H1 (cell line): Measurements from ENCODE around the gene PPME1. TPM values are rescaled to one million over a fixed set of nuclear protein-coding genes. Genes with fewer than 3 reads are reported as not detected.

Source experiments
- CTCF ChIA-PET: fragments of 300-600 bp; sonication (Branson Sonifier 250); formaldehyde crosslinking; loops from one replicate; lab custom pipeline; 2021; ENCODE audit not compliant: partially characterized antibody; lab: Charles Lee
- POLR2A ChIA-PET: fragments of 300-600 bp; sonication (Branson Sonifier 250); formaldehyde crosslinking; loops from one replicate; lab custom pipeline; 2021; ENCODE audit warnings: inconsistent platforms; ENCODE audit not compliant: partially characterized antibody; lab: Charles Lee
- DNase-seq, 2 experiments: peaks; one replicate each; pipeline versions ENCODE4 v3.0.0 to v3.0.0-alpha.2; 2010 to 2022; ENCODE audit warnings: low spot score in 2 of 2, low read depth in 1 of 2, mixed read lengths in 1 of 2
- FAIRE-seq: peaks from 2 replicates; lab custom pipeline; 2011; peaks lifted over from hg19 to GRCh38; lab: Jason Lieb, UNC
- H2AFZ ChIP-seq: 2 replicates; pipeline ENCODE4 v1.8.1; 2012; ENCODE audit warnings: low read length, inconsistent platforms
- H2AK5ac ChIP-seq: 2 replicates; pipeline ENCODE4 v1.6.1; 2013; ENCODE audit warnings: low read depth, low read length
- H2BK120ac ChIP-seq: replicated peaks from 2 replicates; pipeline ENCODE3; 2013; ENCODE audit warnings: low read depth, low read length, inconsistent platforms
- H2BK12ac ChIP-seq: 2 replicates; pipeline ENCODE4 v1.6.1; 2013; ENCODE audit warnings: low read depth, low read length
- H2BK15ac ChIP-seq: 2 replicates; pipeline ENCODE4 v1.6.1; 2013; ENCODE audit warnings: low read length
- H2BK20ac ChIP-seq: 2 replicates; pipeline ENCODE4 v1.6.1; 2013; ENCODE audit warnings: low read length
- H2BK5ac ChIP-seq: 2 replicates; pipeline ENCODE4 v1.6.1; 2013; ENCODE audit warnings: low read depth, low read length
- H3K14ac ChIP-seq: 2 replicates; pipeline ENCODE4 v1.6.1; 2013; ENCODE audit warnings: inconsistent platforms; ENCODE audit not compliant: insufficient read length
- H3K18ac ChIP-seq: 2 replicates; pipeline ENCODE4 v1.6.1; 2013; ENCODE audit warnings: low read length; ENCODE audit errors: extremely low read depth
- H3K23ac ChIP-seq: 2 replicates; pipeline ENCODE4 v1.6.1; 2013; ENCODE audit warnings: inconsistent platforms; ENCODE audit not compliant: insufficient read length
- H3K23me2 ChIP-seq: 2 replicates; pipeline ENCODE4 v1.6.1; 2013; ENCODE audit warnings: low read depth, low read length
- H3K27ac ChIP-seq: 2 replicates; pipeline ENCODE4 v1.6.1; 2011; ENCODE audit warnings: low read depth, low read length, inconsistent platforms
- H3K27me3 ChIP-seq, 4 experiments: replicated peaks in 1 of 4; 1 replicate in 1 of 4; 2 replicates in 3 of 4; pipeline versions ENCODE4 v1.6.1 to v1.8.1; 2011 to 2013; ENCODE audit warnings: low read length in 3 of 4, mild to moderate bottlenecking in 3 of 4, inconsistent platforms in 2 of 4, mixed read lengths in 2 of 4, moderate library complexity in 1 of 4; ENCODE audit not compliant: control insufficient read depth in 3 of 4, insufficient read depth in 3 of 4; ENCODE audit errors: extremely low read depth in 1 of 4
- H3K36me3 ChIP-seq, 4 experiments: 2 replicates each; pipeline versions ENCODE4 v1.6.1 to v1.8.1; 2011 to 2013; ENCODE audit warnings: mild to moderate bottlenecking in 4 of 4, low read length in 3 of 4, moderate library complexity in 2 of 4, control low read depth in 1 of 4, inconsistent platforms in 1 of 4; ENCODE audit not compliant: insufficient read depth in 4 of 4, control insufficient read depth in 2 of 4
- H3K4ac ChIP-seq: replicated peaks from 2 replicates; pipeline ENCODE3; 2013; ENCODE audit warnings: low read length, low read depth, mixed read lengths, inconsistent platforms; ENCODE audit not compliant: insufficient read length
- H3K4me1 ChIP-seq, 4 experiments: replicated peaks in 1 of 4; 1 replicate in 1 of 4; 2 replicates in 3 of 4; pipeline versions ENCODE4 v1.6.1 to v1.8.1; 2011 to 2013; ENCODE audit warnings: low read length in 3 of 4, inconsistent platforms in 2 of 4, mixed read lengths in 1 of 4; ENCODE audit not compliant: insufficient read depth in 4 of 4, control insufficient read depth in 3 of 4
- H3K4me2 ChIP-seq, 2 experiments: 2 replicates each; pipeline versions ENCODE4 v1.6.1 to v1.8.1; 2011 to 2013; ENCODE audit warnings: low read depth in 2 of 2, low read length in 2 of 2, control low read depth in 1 of 2, inconsistent platforms in 1 of 2, mild to moderate bottlenecking in 1 of 2; ENCODE audit not compliant: insufficient read depth in 1 of 2
- H3K4me3 ChIP-seq, 4 experiments: fragments of 200-600, 300-600 bp in 1 of 4; sonication (generic), shearing (Covaris generic), sonication (Bioruptor Twin) in 1 of 4; 2 replicates each; pipeline versions ENCODE4 v1.5.1 to v1.8.1; 2011 to 2016; ENCODE audit warnings: low read length in 4 of 4, low read depth in 3 of 4, control low read depth in 2 of 4, inconsistent platforms in 2 of 4, mild to moderate bottlenecking in 2 of 4, mixed read lengths in 1 of 4, moderate library complexity in 1 of 4; ENCODE audit not compliant: insufficient read depth in 2 of 4; ENCODE audit errors: extremely low read depth in 1 of 4
- H3K56ac ChIP-seq: replicated peaks from 2 replicates; pipeline ENCODE3; 2013; ENCODE audit warnings: low read depth, mild to moderate bottlenecking, mixed read lengths, low read length, inconsistent platforms; ENCODE audit not compliant: insufficient read length
- H3K79me1 ChIP-seq: 2 replicates; pipeline ENCODE4 v1.6.1; 2013; ENCODE audit warnings: low read depth, low read length, control low read depth
- H3K79me2 ChIP-seq, 2 experiments: 2 replicates each; pipeline versions ENCODE4 v1.6.1 to v1.8.1; 2012 to 2013; ENCODE audit warnings: low read length in 2 of 2, mild to moderate bottlenecking in 2 of 2, inconsistent platforms in 1 of 2; ENCODE audit not compliant: insufficient read depth in 2 of 2, control insufficient read depth in 1 of 2
- H3K9ac ChIP-seq, 4 experiments: replicated peaks in 1 of 4; 1 replicate in 1 of 4; 2 replicates in 3 of 4; pipeline versions ENCODE4 v1.6.1 to v1.8.1; 2011 to 2013; ENCODE audit warnings: low read depth in 3 of 4, low read length in 3 of 4, control low read depth in 2 of 4, mild to moderate bottlenecking in 2 of 4, moderate library complexity in 2 of 4, inconsistent platforms in 1 of 4; ENCODE audit errors: extremely low read depth in 1 of 4
- H3K9me3 ChIP-seq, 2 experiments: 2 replicates each; pipeline versions ENCODE4 v1.6.1 to v1.8.1; 2012 to 2013; ENCODE audit warnings: mild to moderate bottlenecking in 2 of 2, moderate library complexity in 2 of 2, control low read depth in 1 of 2, inconsistent platforms in 1 of 2, low read depth in 1 of 2, low read length in 1 of 2, mixed read lengths in 1 of 2; ENCODE audit not compliant: insufficient read depth in 2 of 2
- H4K20me1 ChIP-seq, 2 experiments: replicated peaks in 1 of 2; 2 replicates each; pipeline versions ENCODE3 to v1.8.1; 2011 to 2013; ENCODE audit warnings: inconsistent platforms in 2 of 2, low read length in 2 of 2, mild to moderate bottlenecking in 1 of 2; ENCODE audit not compliant: insufficient read depth in 2 of 2, control insufficient read depth in 1 of 2
- H4K5ac ChIP-seq: 2 replicates; pipeline ENCODE4 v1.6.1; 2013; ENCODE audit warnings: low read length, low read depth, mixed read lengths, inconsistent platforms; ENCODE audit not compliant: insufficient read length
- H4K8ac ChIP-seq: 2 replicates; pipeline ENCODE4 v1.8.0; 2013; ENCODE audit warnings: mild to moderate bottlenecking, moderate library complexity, low read length, inconsistent platforms; ENCODE audit not compliant: insufficient read depth; ENCODE audit errors: extremely low read depth
- H4K91ac ChIP-seq: replicated peaks from 2 replicates; pipeline ENCODE3; 2013; ENCODE audit warnings: low read length, mixed read lengths, inconsistent platforms; ENCODE audit not compliant: insufficient read length
- BRCA1 ChIP-seq: IDR thresholded peaks from 2 replicates; pipeline ENCODE4 v1.6.1; 2012; ENCODE audit warnings: low read depth, low read length, improper control_type of control experiment
- CBX5 ChIP-seq: fragments of 300-800, 300-1000 bp; sonication (generic); IDR thresholded peaks from 2 replicates; pipeline ENCODE4 v1.7.1; 2016; ENCODE audit warnings: antibody characterized with exemption, low read length, low read depth
- CHD2 ChIP-seq: IDR thresholded peaks from 2 replicates; pipeline ENCODE4 v1.6.1; 2012; ENCODE audit warnings: low read length, improper control_type of control experiment
- EGR1 ChIP-seq: IDR thresholded peaks from 2 replicates; pipeline ENCODE4 v1.6.1; 2011; ENCODE audit warnings: low read depth, low read length, borderline replicate concordance
- EP300 ChIP-seq, 2 experiments: IDR thresholded peaks; 1 replicate in 1 of 2; 2 replicates in 1 of 2; pipeline ENCODE4 v1.6.1; 2011 to 2012; ENCODE audit warnings: low read depth in 2 of 2, low read length in 2 of 2, mild to moderate bottlenecking in 2 of 2, borderline replicate concordance in 1 of 2, inconsistent platforms in 1 of 2, moderate library complexity in 1 of 2
- NANOG ChIP-seq: IDR thresholded peaks from 2 replicates; pipeline ENCODE4 v1.6.1; 2011; ENCODE audit warnings: low read length, low read depth, mild to moderate bottlenecking, inconsistent platforms; ENCODE audit not compliant: insufficient read depth, poor library complexity, severe bottlenecking
- PHF8 ChIP-seq: fragments of 200-600 bp; sonication (generic); conservative IDR thresholded peaks from 2 replicates; pipeline ENCODE4 v1.7.1; 2012; ENCODE audit warnings: low read depth, mild to moderate bottlenecking, inconsistent platforms, low read length, moderate library complexity
- POU5F1 ChIP-seq: IDR thresholded peaks from 2 replicates; pipeline ENCODE4 v1.6.1; 2011; ENCODE audit warnings: low read depth, mild to moderate bottlenecking, low read length, moderate library complexity
- YY1 ChIP-seq: IDR thresholded peaks from 2 replicates; pipeline ENCODE4 v1.6.1; 2011; ENCODE audit warnings: low read depth, mild to moderate bottlenecking, low read length
- WGBS, 2 experiments: shearing (Covaris generic) in 1 of 2; methylation state at CpG; one replicate each; pipeline versions ENCODE4 v1.1.6 to v1.1.7; 2013 to 2015; ENCODE audit warnings: low lambda C conversion rate in 2 of 2, mixed read lengths in 2 of 2, inconsistent platforms in 1 of 2, low coverage in 1 of 2, missing lambda C conversion rate in 1 of 2; ENCODE audit not compliant: insufficient replicate concordance in 2 of 2, insufficient coverage in 1 of 2, insufficient read length in 1 of 2; ENCODE audit errors: extremely low coverage in 1 of 2, missing lambda C conversion rate in 1 of 2; 5-methylcytosine and 5-hydroxymethylcytosine counted together
- polyA plus RNA-seq, 7 experiments: library from polyadenylated mRNA; depleted of rRNA in 3 of 7; stranded (reverse) in 5 of 7; unstranded in 2 of 7; fragments of >200 nt in 5 of 7; fragments of 200-250 nt in 2 of 7; gene quantifications; 1 replicate in 5 of 7; 2 replicates in 1 of 7; 4 replicates in 1 of 7; pipeline versions ENCODE4 v1.2.1 to v1.2.3, GENCODE V29; 2011 to 2013; ENCODE audit warnings: missing spikeins in 2 of 7, mixed read lengths in 2 of 7
- total RNA-seq: library from RNA; stranded (reverse); fragmentation: NEBNext Ultra II Directional; extraction: Animal tissue kit (Norgen Biotek cat#: 25700); gene quantifications from 2 replicates; pipeline ENCODE4 v1.2.1, GENCODE V29; 2021
- TF ChIP-seq, protein P1 (sequence below): IDR thresholded peaks from 2 replicates; pipeline ENCODE4 v1.6.1; 2012; ENCODE audit warnings: inconsistent platforms

The PPME1 gene
- total and polyA plus RNA-seq, 2 of the 8 experiments (the other 6 are each of a cell fraction or from before 2014, with no cell fraction given): 55.1 to 64.5 TPM

DNA sequence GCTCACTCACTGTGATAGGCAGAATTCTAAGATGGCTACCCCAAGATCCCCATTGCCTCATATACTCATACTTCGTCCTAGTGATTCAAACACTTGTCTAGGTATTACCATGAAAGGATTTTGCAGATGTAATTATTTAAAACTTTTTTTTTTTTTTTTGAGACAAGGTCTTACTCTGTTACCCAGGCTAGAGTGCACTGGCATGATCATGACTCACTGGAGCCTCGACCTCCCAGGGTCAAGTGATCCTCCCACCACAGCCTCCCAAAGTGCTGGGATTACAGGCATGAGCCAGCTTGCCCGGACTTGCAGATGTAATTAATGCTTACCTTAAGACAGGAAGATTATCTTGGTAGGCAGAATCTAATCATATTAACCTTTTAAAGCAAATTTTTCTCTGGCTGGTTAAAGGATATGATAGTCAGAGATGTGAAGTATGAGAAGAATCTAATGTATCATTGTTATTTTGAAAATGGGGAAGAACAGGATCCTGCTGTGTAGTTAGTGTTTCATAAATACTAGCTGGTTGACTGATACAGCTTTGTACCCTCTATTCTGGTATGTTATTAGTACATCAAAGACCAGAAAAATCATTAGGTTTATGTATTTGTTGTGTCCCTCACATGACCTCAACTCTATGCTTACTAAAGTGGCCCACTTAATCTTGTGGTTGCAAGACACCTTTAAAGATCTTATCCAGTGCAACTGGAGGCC lies 35.8 kb upstream of the PPME1 start:
- H3K9me3 ChIP-seq: 0 out of 4 replicates have a peak, but pooled peaks cover 0 to 2% of the 10 kb centered on the region in 2 experiments
- no peak overlapping the region for H2BK20ac ChIP-seq
- H3K27ac ChIP-seq: no peak overlapping the region
- no peaks in the 10 kb centered on the region for H3K23me2 ChIP-seq
- no peaks in the 10 kb centered on the region for H3K27me3 ChIP-seq
- no peak overlapping the region for H2BK15ac ChIP-seq
- H3K79me2 ChIP-seq: no peaks in the 10 kb centered on the region
- H2BK120ac ChIP-seq: no peak overlapping the region
- H4K20me1 ChIP-seq: no peaks in the 10 kb centered on the region
- peaks cover 0 to 46% (median 16%) of the 10 kb centered on the region in 4 experiments; a peak in 5 of 8 replicates for H3K36me3 ChIP-seq
- POLR2A ChIA-PET: interaction anchor here (1.1 to 1.3 kb wide), 2 partner anchors 12 to 14 kb away, joined by 5 to 7 read pairs; no protein-coding TSS in a partner anchor
- H2AFZ ChIP-seq: no peak overlapping the region
- DNase-seq (no peak), FAIRE-seq (no peak)
- no peak overlapping the region for H2BK12ac ChIP-seq
- no peak overlapping the region; the same call in 1 of the 2 replicates for H2BK5ac ChIP-seq
- H2AK5ac ChIP-seq: no peak overlapping the region
- no peak overlapping the region for H3K18ac ChIP-seq
- peaks cover 0 to 6% (median 2%) of the 10 kb centered on the region in 4 experiments; a peak in 5 of 7 replicates for H3K4me1 ChIP-seq
- H4K8ac ChIP-seq: no peak overlapping the region
- WGBS, 2 experiments: 87% methylated on average over 3 of the region's 3 CpGs; no CpG with 5 or more reads in 1 of the 2 experiments
- CTCF ChIA-PET: interaction anchor here (0.7 kb wide), 2 partner anchors 100 to 748 kb away, joined by 3 to 4 read pairs; no protein-coding TSS in a partner anchor
- no peak overlapping the region for H4K5ac ChIP-seq
- H3K4me2 ChIP-seq: no peak overlapping the region
- no peak overlapping the region for H3K23ac ChIP-seq
- H3K79me1 ChIP-seq: no peaks in the 10 kb centered on the region
- H3K4ac ChIP-seq: no peak overlapping the region
- no peak overlapping the region for H3K14ac ChIP-seq
- H3K4me3 ChIP-seq: no peak overlapping the region
- no peak overlapping the region for H3K56ac ChIP-seq
- no peak overlapping the region for H3K9ac ChIP-seq
- H4K91ac ChIP-seq: no peak overlapping the region
- TF ChIP-seq BRCA1 (no peak), NANOG (no peak), YY1 (no peak), CHD2 (no peak), CBX5 (no peak), PHF8 (no peak), EP300 (IDR thresholded peaks at IDR 0.05; ENCODE audit: borderline replicate concordance in 1 of 2, low read depth in 2 of 2, low read length in 2 of 2) (no peak), POU5F1 (no peak), EGR1 (no peak)
- TF ChIP-seq, protein P1, sequence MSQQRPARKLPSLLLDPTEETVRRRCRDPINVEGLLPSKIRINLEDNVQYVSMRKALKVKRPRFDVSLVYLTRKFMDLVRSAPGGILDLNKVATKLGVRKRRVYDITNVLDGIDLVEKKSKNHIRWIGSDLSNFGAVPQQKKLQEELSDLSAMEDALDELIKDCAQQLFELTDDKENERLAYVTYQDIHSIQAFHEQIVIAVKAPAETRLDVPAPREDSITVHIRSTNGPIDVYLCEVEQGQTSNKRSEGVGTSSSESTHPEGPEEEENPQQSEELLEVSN: no peak
